ENCODE measurements around the gene PWWP2B.

DNA sequence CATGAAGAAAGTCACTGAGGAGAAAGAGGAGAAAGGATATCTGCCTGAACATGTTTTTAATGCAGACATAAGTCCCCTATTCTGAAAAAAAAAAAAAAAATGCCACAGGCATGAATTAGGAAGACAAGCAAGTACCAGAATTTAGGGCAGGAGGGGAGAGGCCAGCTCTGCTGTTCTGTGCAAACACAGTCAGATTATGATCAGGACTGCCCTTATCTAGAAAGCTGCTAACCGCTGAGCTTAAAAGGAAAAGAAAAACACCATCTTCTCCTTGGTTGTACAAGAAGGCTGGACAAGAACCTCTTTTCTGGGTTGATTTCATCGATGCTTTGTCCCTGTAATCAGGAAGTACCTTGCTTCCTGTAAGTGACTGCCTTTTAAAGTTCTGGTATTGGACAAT lies 15.3 kb upstream of the PWWP2B start:
- no peak for TF ChIP-seq ZNF225 (CRISPR knock-in tag; IDR thresholded peaks at IDR 0.05)
- TF ChIP-seq ZNF224 (CRISPR knock-in tag; IDR thresholded peaks at IDR 0.05), result no peak
- no peak for TF ChIP-seq EP300 (IDR thresholded peaks at IDR 0.05; ENCODE audit: low read depth in 2 of 2, low read length in 2 of 2)
- TF ChIP-seq EP300 (CRISPR knock-in tag; IDR thresholded peaks at IDR 0.05; ENCODE audit: borderline replicate concordance), result no peak
- no peak for TF ChIP-seq PAX8 (CRISPR knock-in tag; IDR thresholded peaks at IDR 0.05; ENCODE audit: borderline replicate concordance)
- no peak for TF ChIP-seq BRCA1 (CRISPR knock-in tag; IDR thresholded peaks at IDR 0.05)
- TF ChIP-seq, protein P1, sequence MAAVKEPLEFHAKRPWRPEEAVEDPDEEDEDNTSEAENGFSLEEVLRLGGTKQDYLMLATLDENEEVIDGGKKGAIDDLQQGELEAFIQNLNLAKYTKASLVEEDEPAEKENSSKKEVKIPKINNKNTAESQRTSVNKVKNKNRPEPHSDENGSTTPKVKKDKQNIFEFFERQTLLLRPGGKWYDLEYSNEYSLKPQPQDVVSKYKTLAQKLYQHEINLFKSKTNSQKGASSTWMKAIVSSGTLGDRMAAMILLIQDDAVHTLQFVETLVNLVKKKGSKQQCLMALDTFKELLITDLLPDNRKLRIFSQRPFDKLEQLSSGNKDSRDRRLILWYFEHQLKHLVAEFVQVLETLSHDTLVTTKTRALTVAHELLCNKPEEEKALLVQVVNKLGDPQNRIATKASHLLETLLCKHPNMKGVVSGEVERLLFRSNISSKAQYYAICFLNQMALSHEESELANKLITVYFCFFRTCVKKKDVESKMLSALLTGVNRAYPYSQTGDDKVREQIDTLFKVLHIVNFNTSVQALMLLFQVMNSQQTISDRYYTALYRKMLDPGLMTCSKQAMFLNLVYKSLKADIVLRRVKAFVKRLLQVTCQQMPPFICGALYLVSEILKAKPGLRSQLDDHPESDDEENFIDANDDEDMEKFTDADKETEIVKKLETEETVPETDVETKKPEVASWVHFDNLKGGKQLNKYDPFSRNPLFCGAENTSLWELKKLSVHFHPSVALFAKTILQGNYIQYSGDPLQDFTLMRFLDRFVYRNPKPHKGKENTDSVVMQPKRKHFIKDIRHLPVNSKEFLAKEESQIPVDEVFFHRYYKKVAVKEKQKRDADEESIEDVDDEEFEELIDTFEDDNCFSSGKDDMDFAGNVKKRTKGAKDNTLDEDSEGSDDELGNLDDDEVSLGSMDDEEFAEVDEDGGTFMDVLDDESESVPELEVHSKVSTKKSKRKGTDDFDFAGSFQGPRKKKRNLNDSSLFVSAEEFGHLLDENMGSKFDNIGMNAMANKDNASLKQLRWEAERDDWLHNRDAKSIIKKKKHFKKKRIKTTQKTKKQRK (IDR thresholded peaks at IDR 0.05; ENCODE audit: low read length), result no peak
- no peak for TF ChIP-seq DPF2 (CRISPR knock-in tag; IDR thresholded peaks at IDR 0.05; ENCODE audit: borderline replicate concordance, low read depth)
- TF ChIP-seq KLF11 (CRISPR knock-in tag; IDR thresholded peaks at IDR 0.05), result no peak
- TF ChIP-seq CBFB (CRISPR knock-in tag; IDR thresholded peaks at IDR 0.05), result no peak
- no peak for TF ChIP-seq TAF1 (CRISPR knock-in tag; IDR thresholded peaks at IDR 0.05)
- no peak for TF ChIP-seq NFE2L2 (IDR thresholded peaks at IDR 0.05; ENCODE audit: low read length)
- TF ChIP-seq, protein P2, sequence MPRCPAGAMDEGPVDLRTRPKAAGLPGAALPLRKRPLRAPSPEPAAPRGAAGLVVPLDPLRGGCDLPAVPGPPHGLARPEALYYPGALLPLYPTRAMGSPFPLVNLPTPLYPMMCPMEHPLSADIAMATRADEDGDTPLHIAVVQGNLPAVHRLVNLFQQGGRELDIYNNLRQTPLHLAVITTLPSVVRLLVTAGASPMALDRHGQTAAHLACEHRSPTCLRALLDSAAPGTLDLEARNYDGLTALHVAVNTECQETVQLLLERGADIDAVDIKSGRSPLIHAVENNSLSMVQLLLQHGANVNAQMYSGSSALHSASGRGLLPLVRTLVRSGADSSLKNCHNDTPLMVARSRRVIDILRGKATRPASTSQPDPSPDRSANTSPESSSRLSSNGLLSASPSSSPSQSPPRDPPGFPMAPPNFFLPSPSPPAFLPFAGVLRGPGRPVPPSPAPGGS (CRISPR knock-in tag; IDR thresholded peaks at IDR 0.05), result no peak
